ENCODE data around the gene NCEH1.
"Not testable (repeated sequence)": the region's sequence is repeated elsewhere in the genome, so short reads cannot be mapped to it uniquely, and the experiment has no call there.

The NCEH1 gene

DNA sequence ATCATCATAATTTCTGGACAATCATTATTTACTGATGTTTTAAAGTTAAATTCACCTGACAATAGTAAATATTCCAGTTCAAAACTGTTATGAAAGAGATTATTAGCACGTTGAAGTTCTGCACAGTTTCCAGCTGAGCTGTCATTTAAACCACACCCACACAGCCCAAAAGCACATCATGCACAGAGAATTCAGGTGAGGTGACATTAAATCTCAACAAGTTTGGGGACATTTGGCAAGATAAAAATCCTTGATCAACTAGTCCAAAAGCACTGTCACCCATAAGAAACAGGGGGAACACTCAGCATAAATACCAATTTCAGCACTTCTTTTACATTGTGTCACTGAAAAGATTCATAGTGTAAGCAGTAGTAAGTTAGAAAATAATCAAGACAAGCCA is 6.9 kb downstream of the NCEH1 start:
- no peak for ATAC-seq
- no peak for TF ChIP-seq ZNF8 (CRISPR knock-in tag; IDR thresholded peaks at IDR 0.05)
- TF ChIP-seq POU6F1 (CRISPR knock-in tag; IDR thresholded peaks at IDR 0.05; ENCODE audit: borderline replicate concordance, low read depth), result no peak
- TF ChIP-seq OSR1 (CRISPR knock-in tag; IDR thresholded peaks at IDR 0.05), result no peak
- no peak for TF ChIP-seq GLIS3 (CRISPR knock-in tag; IDR thresholded peaks at IDR 0.05)
- TF ChIP-seq CREB5 (CRISPR knock-in tag; IDR thresholded peaks at IDR 0.05; ENCODE audit: low read depth), result no peak
- no peak for TF ChIP-seq TCF4 (CRISPR knock-in tag; IDR thresholded peaks at IDR 0.05; ENCODE audit: borderline replicate concordance)
- TF ChIP-seq ZNF565 (CRISPR knock-in tag; conservative IDR thresholded peaks at IDR 0.05; ENCODE audit: low read depth), result no peak
- no peak for TF ChIP-seq BACH2 (CRISPR knock-in tag; IDR thresholded peaks at IDR 0.05; ENCODE audit: borderline replicate concordance)
- no peak for TF ChIP-seq ZFP3 (CRISPR knock-in tag; IDR thresholded peaks at IDR 0.05)
- no peak for TF ChIP-seq ISL1 (CRISPR knock-in tag; IDR thresholded peaks at IDR 0.05)
- TF ChIP-seq TOX (CRISPR knock-in tag; IDR thresholded peaks at IDR 0.05; ENCODE audit: borderline replicate concordance), result no peak

DNA sequence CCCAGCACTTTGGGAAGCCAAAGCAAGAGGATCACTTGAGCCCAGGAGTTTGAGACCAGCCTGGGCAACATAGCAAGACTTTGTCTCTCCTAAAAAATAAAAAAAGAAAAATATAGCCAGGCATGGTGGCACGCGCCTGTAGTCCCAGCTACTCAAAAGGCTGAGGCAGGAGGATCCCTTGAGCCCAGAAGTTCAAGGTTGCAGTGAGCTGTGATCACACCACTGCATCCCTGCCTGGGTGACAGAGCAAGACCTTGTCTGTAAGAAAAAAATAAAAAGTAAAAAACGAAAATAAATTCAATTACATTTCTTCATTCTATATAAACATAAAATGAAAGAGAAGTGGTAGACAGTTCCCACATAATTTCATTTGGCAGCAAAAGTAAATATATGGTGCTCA is 8.1 kb downstream of the NCEH1 start:
- ATAC-seq, result not testable (repeated sequence)

DNA sequence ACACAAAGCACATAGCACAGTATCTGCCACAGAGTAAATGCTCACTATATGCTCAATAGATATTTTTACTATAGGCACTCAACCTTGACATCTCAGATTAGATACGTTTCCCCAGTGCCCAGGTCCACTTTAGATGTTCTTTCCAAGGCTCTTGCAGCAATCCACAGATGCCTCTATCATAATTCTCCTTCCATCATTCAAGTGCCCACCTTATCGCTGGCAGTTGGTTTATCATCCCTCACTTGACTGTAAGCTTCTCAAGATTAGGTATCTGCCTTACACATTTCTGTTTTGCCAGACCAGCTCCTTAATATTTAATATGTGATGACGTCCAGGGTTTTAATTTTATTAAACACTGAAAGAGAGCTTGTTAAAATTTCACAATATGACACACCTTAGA is 8.6 kb downstream of the NCEH1 start:
- TF ChIP-seq POU6F1 (CRISPR knock-in tag; IDR thresholded peaks at IDR 0.05; ENCODE audit: borderline replicate concordance, low read depth) (no peak), TCF4 (CRISPR knock-in tag; IDR thresholded peaks at IDR 0.05; ENCODE audit: borderline replicate concordance) (no peak), ZFP30 (CRISPR knock-in tag; IDR thresholded peaks at IDR 0.05) (no peak), CSRNP3 (CRISPR knock-in tag; IDR thresholded peaks at IDR 0.05) (no peak), RARB (CRISPR knock-in tag; IDR thresholded peaks at IDR 0.05) (no peak), PPARA (CRISPR knock-in tag; IDR thresholded peaks at IDR 0.05; ENCODE audit: borderline replicate concordance) (no peak), SNAI2 (CRISPR knock-in tag; IDR thresholded peaks at IDR 0.05) (no peak), TOX (CRISPR knock-in tag; IDR thresholded peaks at IDR 0.05; ENCODE audit: borderline replicate concordance) (no peak)
- TF ChIP-seq, protein P1, sequence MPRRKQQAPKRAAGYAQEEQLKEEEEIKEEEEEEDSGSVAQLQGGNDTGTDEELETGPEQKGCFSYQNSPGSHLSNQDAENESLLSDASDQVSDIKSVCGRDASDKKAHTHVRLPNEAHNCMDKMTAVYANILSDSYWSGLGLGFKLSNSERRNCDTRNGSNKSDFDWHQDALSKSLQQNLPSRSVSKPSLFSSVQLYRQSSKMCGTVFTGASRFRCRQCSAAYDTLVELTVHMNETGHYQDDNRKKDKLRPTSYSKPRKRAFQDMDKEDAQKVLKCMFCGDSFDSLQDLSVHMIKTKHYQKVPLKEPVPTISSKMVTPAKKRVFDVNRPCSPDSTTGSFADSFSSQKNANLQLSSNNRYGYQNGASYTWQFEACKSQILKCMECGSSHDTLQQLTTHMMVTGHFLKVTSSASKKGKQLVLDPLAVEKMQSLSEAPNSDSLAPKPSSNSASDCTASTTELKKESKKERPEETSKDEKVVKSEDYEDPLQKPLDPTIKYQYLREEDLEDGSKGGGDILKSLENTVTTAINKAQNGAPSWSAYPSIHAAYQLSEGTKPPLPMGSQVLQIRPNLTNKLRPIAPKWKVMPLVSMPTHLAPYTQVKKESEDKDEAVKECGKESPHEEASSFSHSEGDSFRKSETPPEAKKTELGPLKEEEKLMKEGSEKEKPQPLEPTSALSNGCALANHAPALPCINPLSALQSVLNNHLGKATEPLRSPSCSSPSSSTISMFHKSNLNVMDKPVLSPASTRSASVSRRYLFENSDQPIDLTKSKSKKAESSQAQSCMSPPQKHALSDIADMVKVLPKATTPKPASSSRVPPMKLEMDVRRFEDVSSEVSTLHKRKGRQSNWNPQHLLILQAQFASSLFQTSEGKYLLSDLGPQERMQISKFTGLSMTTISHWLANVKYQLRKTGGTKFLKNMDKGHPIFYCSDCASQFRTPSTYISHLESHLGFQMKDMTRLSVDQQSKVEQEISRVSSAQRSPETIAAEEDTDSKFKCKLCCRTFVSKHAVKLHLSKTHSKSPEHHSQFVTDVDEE (CRISPR knock-in tag; IDR thresholded peaks at IDR 0.05), result no peak
- no peak for ATAC-seq

DNA sequence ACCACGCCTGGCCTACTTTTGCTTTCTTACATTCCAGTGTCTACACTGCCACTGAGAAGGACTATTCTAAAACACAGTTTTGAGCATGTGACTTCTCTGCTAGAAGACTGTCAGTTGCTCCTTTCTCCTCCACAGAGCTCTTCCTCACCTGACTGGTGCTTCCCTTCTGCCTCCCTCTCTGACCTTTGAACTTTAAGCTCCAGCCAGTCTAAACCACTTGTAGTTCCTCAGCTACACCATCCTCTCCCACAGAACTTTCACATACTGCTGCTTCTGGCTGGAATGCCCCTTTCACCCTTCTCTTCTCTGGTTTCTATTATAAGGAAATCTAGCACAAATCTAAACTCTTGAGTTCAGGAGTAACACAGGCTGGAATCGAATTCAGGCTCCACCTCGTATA is 9.1 kb downstream of the NCEH1 start:
- TF ChIP-seq ZFP3 (CRISPR knock-in tag; IDR thresholded peaks at IDR 0.05), result no peak
- ATAC-seq, result no peak

DNA sequence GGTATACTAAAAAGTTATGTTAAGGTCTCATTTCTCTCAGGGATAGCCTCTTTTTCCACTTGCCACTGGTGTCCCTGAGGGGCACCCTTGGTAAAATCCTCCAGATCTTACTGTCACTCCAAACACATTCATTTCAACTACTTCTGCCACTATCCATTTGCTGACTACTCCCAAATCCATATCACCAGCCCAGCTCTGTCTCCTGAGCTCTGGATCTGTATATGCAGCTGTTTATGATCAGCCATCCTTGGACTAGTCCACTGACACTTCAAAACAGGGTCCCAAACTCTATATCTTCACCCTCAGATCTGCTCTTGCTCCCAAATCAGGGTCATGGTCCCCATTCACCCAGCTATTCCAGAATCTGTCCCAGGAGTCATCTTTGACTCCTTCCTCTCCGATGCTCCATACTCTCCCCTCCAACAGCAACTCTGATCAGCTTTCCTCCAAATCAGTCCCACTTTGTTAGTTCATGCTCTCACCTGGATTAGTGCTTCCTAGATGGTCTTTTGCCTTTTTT is 9.9 kb downstream of the NCEH1 start:
- ATAC-seq, result no peak

More for the DNA sequence above, 9.9 kb downstream of the NCEH1 start:
- TF ChIP-seq RARB (CRISPR knock-in tag; IDR thresholded peaks at IDR 0.05) (no peak), ARNTL (CRISPR knock-in tag; IDR thresholded peaks at IDR 0.05; ENCODE audit: borderline replicate concordance, low read depth) (no peak), ZNF565 (CRISPR knock-in tag; conservative IDR thresholded peaks at IDR 0.05; ENCODE audit: low read depth) (no peak), CSDC2 (CRISPR knock-in tag; IDR thresholded peaks at IDR 0.05) (no peak), TCF4 (CRISPR knock-in tag; IDR thresholded peaks at IDR 0.05; ENCODE audit: borderline replicate concordance) (no peak), GLIS3 (CRISPR knock-in tag; IDR thresholded peaks at IDR 0.05) (no peak), POU6F1 (CRISPR knock-in tag; IDR thresholded peaks at IDR 0.05; ENCODE audit: borderline replicate concordance, low read depth) (no peak), ISL1 (CRISPR knock-in tag; IDR thresholded peaks at IDR 0.05) (no peak), CREB5 (CRISPR knock-in tag; IDR thresholded peaks at IDR 0.05; ENCODE audit: low read depth) (no peak), ZC3H10 (CRISPR knock-in tag; IDR thresholded peaks at IDR 0.05) (no peak), ZFP30 (CRISPR knock-in tag; IDR thresholded peaks at IDR 0.05) (no peak), ZNF70 (CRISPR knock-in tag; IDR thresholded peaks at IDR 0.05) (no peak), SNAI2 (CRISPR knock-in tag; IDR thresholded peaks at IDR 0.05) (no peak)

Measured in SK-N-SH treated with all-trans-retinoic acid at 6 μM for 48 hours (cell line).